ENCODE data around the gene ACAA2.
"Not testable (repeated sequence)": the region's sequence is repeated elsewhere in the genome, so short reads cannot be mapped to it uniquely, and the experiment has no call there.

Gene ACAA2

DNA sequence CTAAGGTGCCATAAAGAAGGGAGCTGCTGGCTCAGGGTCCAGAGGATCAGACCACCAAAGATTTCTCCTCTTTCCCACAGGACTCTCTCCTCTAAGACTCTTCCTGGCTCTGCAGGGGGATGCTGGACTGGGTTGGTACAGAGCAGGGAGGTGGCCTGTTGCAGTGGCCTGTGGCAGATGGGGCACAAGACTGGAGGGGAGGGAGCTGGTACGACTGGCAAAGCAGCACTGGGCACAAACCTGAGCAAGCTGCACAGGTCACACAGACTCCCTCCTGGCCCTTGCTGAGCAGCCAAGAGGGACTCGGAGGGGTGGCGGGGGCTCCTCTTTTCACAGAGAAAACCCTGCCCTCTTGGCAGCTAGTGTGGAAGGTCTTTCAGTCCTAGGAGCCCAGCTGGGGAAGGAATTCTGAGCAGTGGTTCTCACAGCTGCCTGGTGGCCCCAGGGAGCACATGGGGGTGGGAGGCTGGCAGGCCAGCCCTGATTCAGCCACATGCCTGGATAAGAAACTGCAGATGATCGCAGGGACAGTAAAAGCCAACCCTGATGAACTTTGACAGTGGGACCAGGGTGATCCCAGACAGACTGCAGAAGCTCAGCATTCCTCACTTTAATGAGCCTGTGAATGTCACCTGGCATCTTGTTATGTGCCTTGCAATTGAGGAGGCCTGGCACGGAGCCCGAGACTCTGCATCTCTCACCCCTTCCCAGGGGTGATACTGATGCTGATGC, 32.5 kb upstream of the ACAA2 start:
- no peak for DNase-seq (ENCODE audit: low read depth in 2 of 2)

DNA sequence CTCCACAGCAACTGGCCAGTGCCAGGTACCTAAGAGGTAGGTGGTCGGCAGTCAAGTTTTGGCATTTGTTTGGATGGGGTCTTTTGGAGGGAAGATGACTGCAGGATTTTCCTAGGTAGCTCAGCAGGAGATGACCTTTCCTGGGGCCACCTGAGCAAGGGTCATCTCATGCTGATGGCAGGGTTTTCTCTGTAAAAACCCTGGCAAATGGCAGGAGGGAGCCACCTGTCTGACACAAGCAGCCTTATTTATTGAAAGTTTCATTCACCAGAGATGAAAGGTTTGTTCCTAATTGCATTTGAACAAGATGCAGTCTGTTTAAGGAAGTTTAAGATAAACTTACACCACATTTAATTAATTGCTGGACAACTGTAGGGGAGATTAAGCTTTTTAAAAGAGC, 31.6 kb upstream of the ACAA2 start:
- no peak for DNase-seq (ENCODE audit: low read depth in 2 of 2)

- no peak for DNase-seq (ENCODE audit: low read depth in 2 of 2)
These were observed 30.7 kb upstream of the ACAA2 start for GRCh38 chr18:49843778-49844625.

DNA sequence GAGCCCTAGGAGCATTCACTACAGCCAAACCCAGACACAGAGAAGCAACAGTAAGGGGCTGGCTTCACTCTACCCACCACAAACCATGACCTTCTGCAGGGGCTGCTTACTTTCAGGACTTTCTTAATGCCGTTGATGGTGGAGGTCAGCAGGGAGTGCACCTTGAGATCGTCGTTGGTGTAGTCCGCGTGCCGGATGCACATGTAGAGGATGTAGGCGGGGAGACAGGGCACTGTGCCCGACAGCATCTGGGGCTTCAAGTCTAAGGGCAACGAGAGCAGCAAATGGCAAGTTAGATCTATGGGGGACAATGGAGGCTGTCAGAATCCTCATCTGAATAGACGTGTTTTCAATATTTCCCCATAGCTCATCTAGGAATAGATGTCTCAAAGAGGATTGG, 29.8 kb upstream of the ACAA2 start:
- DNase-seq (ENCODE audit: low read depth in 2 of 2): no peak

- no peak for DNase-seq (ENCODE audit: low read depth in 2 of 2)
These were observed 29.3 kb upstream of the ACAA2 start for GRCh38 chr18:49842656-49843055.

GRCh38 chr18:49841236-49842217, 28.2 kb upstream of the ACAA2 start:
- DNase-seq (ENCODE audit: low read depth in 2 of 2): no peak

- no peak for DNase-seq (ENCODE audit: low read depth in 2 of 2)
These were observed 25.7 kb upstream of the ACAA2 start for GRCh38 chr18:49839012-49839411.

- DNase-seq (ENCODE audit: low read depth in 2 of 2): no peak
These were observed 25.0 kb upstream of the ACAA2 start for GRCh38 chr18:49838381-49838780.

DNA sequence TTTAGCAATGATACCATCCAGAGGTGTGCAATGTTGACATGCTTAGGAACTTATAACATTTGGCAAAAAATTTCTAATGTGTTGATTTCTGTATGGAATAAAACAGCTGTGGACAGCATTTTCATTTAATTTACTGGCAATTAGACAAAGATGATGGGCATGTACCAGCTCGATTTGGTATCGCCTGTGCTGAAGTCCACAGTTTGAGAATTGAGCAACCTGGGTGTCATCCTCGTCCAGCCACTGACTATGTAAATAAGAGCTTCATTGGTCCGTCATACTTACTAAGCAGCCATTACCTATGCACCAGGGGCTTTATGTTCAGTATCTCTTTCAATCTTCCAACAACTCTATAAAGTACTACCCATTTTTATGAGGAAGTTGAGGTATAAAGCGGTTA, 24.6 kb upstream of the ACAA2 start:
- DNase-seq (ENCODE audit: low read depth in 2 of 2): no peak

DNA sequence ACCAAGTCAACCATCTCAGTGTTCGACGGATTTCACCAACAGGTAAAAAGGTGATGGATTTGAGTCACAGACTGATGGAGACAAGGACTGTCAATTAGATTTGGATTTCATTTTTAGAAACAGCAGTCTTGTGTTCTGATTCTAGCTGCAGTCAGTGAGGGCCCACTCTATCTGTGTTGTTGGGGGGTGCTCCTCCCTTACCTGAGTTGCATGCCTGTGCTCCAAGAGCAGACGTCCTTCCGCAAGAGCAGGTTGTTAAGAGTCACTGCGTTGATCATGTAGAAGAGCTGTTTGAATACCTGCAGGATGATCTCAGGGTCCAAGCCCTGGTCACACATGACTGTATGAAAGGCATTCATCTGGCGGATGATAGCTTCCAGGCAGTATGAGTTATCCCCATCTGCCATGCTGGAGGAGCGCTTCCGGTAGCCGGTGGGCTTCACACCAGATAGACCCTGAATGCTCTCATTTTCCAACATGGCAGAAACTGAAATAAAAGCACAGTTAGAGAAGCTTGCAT, 24.0 kb upstream of the ACAA2 start:
- not testable (repeated sequence) for DNase-seq (ENCODE audit: low read depth in 2 of 2)

DNA sequence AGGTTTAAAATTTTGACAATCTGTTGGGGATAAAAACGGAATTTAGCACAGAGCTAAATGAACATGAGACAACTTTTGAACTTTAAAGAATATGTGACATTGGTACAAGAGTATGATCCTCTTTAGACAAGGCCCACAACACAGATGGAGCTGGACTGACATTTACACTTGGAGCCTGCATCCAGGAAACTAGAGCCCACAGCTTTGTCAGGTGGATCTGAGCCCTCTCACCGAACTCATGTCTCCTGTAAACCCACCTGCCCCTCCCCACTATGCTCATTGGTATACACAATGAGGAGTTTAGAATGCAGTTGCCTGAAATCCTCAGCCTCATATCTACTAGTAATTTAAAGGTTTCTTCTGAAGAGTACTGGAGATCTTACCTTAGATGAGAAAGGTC, 22.1 kb upstream of the ACAA2 start:
- no peak for DNase-seq (ENCODE audit: low read depth in 2 of 2)

GRCh38 chr18:49834258-49834657, 20.9 kb upstream of the ACAA2 start:
- DNase-seq (ENCODE audit: low read depth in 2 of 2): no peak

- DNase-seq (ENCODE audit: low read depth in 2 of 2): no peak
These were observed 20.5 kb upstream of the ACAA2 start for GRCh38 chr18:49833814-49834213.

DNA sequence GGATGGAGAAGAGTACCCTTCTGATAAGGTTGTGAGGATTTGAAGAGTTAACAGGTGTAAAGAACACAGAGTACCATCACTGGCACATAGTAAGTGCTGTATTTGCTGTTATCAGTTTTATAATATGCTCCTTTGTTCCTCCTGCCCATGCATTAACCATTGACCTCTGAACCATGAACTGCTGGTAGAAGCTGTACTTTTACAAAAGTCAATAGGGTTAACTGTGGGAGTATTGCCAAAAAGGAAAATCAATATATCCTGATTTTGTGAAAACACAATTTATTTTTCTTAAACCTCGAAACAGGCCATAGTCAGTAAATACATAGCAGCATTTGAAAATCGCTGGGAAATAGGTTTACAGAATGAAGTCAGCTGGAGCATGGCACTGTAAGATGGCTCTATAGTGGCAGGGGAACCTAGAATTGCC, 18.9 kb upstream of the ACAA2 start:
- no peak for DNase-seq (ENCODE audit: low read depth in 2 of 2)

- no peak for DNase-seq (ENCODE audit: low read depth in 2 of 2)
These were observed 14.7 kb upstream of the ACAA2 start for GRCh38 chr18:49827996-49828395.

DNA sequence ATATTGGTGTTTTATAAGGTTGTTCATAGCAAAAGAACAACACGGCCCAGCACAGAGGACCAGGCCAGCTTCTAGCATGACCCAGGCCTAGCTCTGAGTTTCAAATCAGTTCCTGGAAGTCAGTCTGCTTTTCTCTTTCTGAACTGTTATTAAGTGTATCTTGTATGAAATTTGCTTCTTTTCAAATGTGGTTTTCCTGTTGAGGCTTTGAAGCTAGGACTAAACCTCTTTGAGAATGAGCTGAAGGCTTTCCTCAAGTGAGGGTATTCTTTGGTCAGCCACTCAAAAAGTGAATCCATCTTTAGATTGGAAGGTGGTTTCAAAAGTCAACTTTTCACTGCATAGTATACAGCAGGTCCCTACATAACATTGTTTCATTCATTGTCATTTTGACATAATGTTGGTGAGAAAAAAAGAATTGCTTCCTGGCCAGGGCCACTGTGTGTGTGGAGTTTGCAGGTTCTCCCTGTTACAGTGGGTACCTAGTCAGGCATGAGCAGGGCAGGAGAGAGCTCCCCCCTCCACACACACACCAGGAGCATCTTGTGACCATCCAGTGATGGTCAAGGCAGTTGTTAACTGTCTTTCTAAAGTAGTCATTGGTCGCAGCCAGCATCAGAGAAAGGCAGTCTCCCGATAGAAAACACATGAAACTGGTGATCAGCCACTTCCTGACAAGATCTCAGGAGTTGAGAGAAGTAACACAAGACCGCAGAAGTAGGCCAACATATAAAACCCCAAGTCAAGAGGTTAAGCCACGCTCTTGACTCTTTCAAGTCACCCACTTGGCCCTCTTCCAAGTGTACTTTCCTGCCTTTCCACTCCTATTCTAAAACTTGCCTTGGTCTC, 6.7 kb upstream of the ACAA2 start:
- DNase-seq (ENCODE audit: low read depth in 2 of 2): no peak

GRCh38 chr18:49819071-49819662, 5.8 kb upstream of the ACAA2 start:
- DNase-seq (ENCODE audit: low read depth in 2 of 2): no peak

- no peak for DNase-seq (ENCODE audit: low read depth in 2 of 2)
These were observed 4.6 kb upstream of the ACAA2 start for GRCh38 chr18:49817947-49818346.

GRCh38 chr18:49815927-49816326, 2.6 kb upstream of the ACAA2 start:
- DNase-seq (ENCODE audit: low read depth in 2 of 2): no peak

GRCh38 chr18:49814147-49814499, 790 bp upstream of the ACAA2 start:
- DNase-seq (ENCODE audit: low read depth in 2 of 2): peak; percentile 42 to 45

DNA sequence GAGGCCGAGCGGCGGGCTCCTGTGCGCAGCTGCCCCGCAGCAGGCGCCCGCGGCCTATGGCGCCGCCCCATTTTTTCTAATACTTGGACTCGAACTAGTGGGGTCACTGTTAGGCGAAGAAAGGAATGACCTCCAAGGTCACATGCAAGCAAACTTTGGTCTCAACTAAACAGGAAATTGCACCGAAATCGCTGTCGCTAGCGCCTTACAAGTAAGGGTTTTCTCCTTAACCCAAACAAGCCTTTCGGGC, 339 bp downstream of the ACAA2 start:
- DNase-seq (ENCODE audit: low read depth in 2 of 2): no peak

Measured in stimulated activated CD4-positive, alpha-beta T cell treated with anti-CD3 and anti-CD28 coated beads, Interleukin-4, amount 100 ng/mL, for 48 hours (primary cell).